ENCODE data around the gene TGFBR3L.

DNA sequence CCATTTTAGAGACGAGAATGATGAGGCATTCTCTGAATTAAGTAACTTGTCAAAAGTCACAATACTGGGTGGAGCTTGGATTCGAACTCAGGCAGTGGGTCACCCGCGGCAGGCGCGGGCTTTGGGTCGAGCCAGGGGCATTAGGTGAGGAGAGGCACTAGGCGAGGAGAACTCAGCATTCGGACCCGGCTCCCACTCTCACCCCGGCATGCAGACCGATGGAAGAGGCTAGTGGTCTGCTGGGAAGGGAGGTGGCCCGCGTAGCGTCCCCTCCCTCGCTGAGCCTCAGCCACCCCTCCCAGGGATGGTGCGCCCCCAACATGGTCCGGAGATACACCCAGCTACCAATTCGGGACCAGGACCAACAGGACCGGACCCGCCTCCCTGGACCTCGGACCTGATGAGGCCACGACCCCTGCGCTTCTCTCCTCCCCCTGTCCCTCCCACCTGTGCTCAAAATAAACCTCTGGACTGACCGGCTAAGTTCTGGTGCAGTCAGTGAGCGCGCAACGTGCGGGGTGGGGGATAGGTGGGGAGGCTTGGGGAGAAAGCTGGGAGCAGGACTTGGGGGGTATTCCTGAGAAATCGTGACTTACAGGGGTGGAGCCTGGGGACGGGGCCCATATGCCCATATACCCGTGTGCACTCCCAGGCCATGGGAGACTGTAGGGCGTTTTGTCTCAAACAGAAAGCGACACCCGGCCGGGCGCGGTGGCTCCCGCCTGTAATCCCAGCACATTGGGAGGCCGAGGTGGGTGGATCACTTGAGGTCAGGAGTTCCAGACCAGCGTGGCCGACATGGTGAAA, 4.2 kb downstream of the TGFBR3L start:
- TF ChIP-seq POLR2AphosphoS5 (IDR thresholded peaks at IDR 0.05; ENCODE audit: insufficient read depth, low read depth, low read length) (no peak), EZH2 (IDR thresholded peaks at IDR 0.05; ENCODE audit: borderline replicate concordance, low read depth, low read length, severe bottlenecking) (no peak), POLR2A (IDR thresholded peaks at IDR 0.05; ENCODE audit: low read depth, low read length) (no peak), GATA2 (IDR thresholded peaks at IDR 0.05; ENCODE audit: insufficient read depth, insufficient read length, low read depth, low read length) (no peak), JUN (IDR thresholded peaks at IDR 0.05; ENCODE audit: borderline replicate concordance, insufficient read depth, insufficient read length, low read depth) (no peak)
- TF ChIP-seq, protein P1, sequence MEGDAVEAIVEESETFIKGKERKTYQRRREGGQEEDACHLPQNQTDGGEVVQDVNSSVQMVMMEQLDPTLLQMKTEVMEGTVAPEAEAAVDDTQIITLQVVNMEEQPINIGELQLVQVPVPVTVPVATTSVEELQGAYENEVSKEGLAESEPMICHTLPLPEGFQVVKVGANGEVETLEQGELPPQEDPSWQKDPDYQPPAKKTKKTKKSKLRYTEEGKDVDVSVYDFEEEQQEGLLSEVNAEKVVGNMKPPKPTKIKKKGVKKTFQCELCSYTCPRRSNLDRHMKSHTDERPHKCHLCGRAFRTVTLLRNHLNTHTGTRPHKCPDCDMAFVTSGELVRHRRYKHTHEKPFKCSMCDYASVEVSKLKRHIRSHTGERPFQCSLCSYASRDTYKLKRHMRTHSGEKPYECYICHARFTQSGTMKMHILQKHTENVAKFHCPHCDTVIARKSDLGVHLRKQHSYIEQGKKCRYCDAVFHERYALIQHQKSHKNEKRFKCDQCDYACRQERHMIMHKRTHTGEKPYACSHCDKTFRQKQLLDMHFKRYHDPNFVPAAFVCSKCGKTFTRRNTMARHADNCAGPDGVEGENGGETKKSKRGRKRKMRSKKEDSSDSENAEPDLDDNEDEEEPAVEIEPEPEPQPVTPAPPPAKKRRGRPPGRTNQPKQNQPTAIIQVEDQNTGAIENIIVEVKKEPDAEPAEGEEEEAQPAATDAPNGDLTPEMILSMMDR (IDR thresholded peaks at IDR 0.05; ENCODE audit: extremely low read depth in 1 of 2, insufficient read depth in 1 of 2, low read depth in 1 of 2, low read length in 2 of 2): no peak
- TF ChIP-seq, protein P2, sequence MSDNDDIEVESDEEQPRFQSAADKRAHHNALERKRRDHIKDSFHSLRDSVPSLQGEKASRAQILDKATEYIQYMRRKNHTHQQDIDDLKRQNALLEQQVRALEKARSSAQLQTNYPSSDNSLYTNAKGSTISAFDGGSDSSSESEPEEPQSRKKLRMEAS (IDR thresholded peaks at IDR 0.05; ENCODE audit: insufficient read depth, insufficient read length): no peak
